Mesothelial cell of epicardium (in vitro differentiated cells): ENCODE measurements around the gene SNRPA1. TPM values are rescaled to one million over a fixed set of nuclear protein-coding genes. Genes with fewer than 3 reads are reported as not detected.

ENCODE experiments used
- DNase-seq, 2 experiments: peaks; one replicate each; pipeline ENCODE4 v3.0.0; 2021; ENCODE audit warnings: low spot score in 2 of 2; ENCODE audit not compliant: unreplicated experiment in 2 of 2
- H3K27ac Mint-ChIP-seq: 2 replicates; pipeline ENCODE4 v1.8.0; 2021; ENCODE audit warnings: mixed read lengths
- H3K27me3 Mint-ChIP-seq: 2 replicates; pipeline ENCODE4 v1.8.0; 2021; ENCODE audit warnings: low read depth, mixed read lengths
- H3K36me3 Mint-ChIP-seq: 2 replicates; pipeline ENCODE4 v1.8.0; 2021; ENCODE audit warnings: mixed read lengths
- H3K4me1 Mint-ChIP-seq: 2 replicates; pipeline ENCODE4 v1.8.0; 2021; ENCODE audit warnings: mixed read lengths
- H3K4me3 Mint-ChIP-seq: 2 replicates; pipeline ENCODE4 v1.8.0; 2021; ENCODE audit warnings: mild to moderate bottlenecking, moderate library complexity, mixed read lengths
- H3K9me3 Mint-ChIP-seq: 2 replicates; pipeline ENCODE4 v1.8.0; 2021; ENCODE audit warnings: mixed read lengths
- total RNA-seq: library from RNA; stranded (reverse); gene quantifications from 3 replicates; pipeline ENCODE4 v1.2.1, GENCODE V29; 2021
- TF ChIP-seq, protein P1 (sequence below): fragments of 200-600 bp; sonication (generic); IDR thresholded peaks from one replicate; pipeline ENCODE4 v1.5.0; 2021; ENCODE audit warnings: antibody characterized with exemption; ENCODE audit not compliant: unreplicated experiment

The SNRPA1 gene
- total RNA-seq, 1 donor from 2014 or later, result 82.8 TPM

DNA sequence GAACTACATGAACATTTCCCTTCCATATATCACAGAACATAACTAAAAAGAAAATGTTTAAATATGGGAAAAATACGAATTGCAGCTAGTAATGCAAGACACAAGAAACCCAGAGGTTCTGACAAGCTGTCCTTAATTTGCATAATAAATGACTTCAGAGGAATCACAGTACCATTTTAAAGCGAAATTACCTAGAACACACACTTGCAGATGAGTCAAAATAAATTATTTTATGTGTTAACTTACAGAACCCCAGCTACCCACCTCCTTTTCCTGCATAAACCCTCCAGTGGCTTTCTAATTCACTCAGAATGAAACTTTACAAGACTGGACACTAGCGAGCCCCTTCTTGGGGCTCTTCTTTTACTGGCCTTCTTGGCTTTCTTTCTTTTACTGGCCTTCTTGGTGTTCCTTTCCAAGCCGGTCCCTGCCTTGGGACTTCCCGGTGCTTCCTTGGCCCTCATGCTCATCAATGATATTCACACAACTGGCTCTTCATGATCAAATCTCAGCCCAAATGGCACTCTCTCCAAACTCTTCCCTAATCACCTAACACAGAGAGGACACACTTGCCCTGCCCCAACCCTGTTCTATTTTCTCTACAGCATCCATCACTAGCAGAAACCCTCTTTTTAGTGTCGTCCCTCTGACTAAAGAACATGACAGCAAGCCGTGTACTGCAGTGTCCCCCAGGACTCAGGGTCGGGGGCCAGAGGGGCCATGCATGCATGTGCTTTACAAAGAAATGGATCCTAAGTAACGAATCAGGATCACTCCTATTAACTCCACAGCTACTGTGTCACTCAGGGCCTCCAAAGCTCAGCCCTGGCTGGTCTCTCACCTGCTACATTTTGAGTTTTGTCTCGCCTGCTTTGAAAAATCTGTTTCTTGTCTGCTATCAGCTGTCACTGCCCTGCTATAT, 48.0 kb downstream of the SNRPA1 start:
- H3K4me1 Mint-ChIP-seq, result peaks cover 67% of the 10 kb centered on the region
- no peak overlapping the region for H3K27ac Mint-ChIP-seq
- H3K9me3 Mint-ChIP-seq, result no peaks in the 10 kb centered on the region
- peaks cover 2% of the 10 kb centered on the region for H3K36me3 Mint-ChIP-seq
- DNase-seq, result no peak
- no peaks in the 10 kb centered on the region for H3K27me3 Mint-ChIP-seq
- TF ChIP-seq, protein P1, sequence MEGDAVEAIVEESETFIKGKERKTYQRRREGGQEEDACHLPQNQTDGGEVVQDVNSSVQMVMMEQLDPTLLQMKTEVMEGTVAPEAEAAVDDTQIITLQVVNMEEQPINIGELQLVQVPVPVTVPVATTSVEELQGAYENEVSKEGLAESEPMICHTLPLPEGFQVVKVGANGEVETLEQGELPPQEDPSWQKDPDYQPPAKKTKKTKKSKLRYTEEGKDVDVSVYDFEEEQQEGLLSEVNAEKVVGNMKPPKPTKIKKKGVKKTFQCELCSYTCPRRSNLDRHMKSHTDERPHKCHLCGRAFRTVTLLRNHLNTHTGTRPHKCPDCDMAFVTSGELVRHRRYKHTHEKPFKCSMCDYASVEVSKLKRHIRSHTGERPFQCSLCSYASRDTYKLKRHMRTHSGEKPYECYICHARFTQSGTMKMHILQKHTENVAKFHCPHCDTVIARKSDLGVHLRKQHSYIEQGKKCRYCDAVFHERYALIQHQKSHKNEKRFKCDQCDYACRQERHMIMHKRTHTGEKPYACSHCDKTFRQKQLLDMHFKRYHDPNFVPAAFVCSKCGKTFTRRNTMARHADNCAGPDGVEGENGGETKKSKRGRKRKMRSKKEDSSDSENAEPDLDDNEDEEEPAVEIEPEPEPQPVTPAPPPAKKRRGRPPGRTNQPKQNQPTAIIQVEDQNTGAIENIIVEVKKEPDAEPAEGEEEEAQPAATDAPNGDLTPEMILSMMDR, result no peak
- peak overlapping the region; percentile 2 for H3K4me3 Mint-ChIP-seq

DNA sequence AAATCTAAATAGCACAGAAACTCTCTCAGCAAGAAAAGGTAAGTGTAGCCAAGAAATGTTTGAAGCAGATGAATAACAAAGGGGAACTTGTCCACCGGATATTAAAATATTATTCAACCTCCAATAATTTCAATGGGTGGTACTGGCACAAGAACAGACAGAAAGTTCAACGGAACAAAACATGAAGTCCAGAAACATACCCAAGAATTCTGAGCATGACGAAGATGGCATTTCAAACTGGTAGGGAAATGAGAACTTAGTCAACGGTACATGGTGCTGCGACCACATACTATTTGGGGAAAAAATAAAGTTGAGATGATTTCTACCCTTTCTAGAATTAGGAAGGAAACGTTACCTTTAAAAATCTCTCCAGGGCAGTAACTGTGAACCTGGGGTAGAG, 48.7 kb downstream of the SNRPA1 start:
- Mint-ChIP-seq H3K9me3 (no peaks in the 10 kb centered on the region), H3K27me3 (no peaks in the 10 kb centered on the region), H3K27ac (peak overlapping the region; percentile 27), H3K4me1 (peaks cover 69% of the 10 kb centered on the region), H3K4me3 (no peak overlapping the region), H3K36me3 (peaks cover 4% of the 10 kb centered on the region)
- DNase-seq, result no peak
- TF ChIP-seq, protein P1, result no peak

DNA sequence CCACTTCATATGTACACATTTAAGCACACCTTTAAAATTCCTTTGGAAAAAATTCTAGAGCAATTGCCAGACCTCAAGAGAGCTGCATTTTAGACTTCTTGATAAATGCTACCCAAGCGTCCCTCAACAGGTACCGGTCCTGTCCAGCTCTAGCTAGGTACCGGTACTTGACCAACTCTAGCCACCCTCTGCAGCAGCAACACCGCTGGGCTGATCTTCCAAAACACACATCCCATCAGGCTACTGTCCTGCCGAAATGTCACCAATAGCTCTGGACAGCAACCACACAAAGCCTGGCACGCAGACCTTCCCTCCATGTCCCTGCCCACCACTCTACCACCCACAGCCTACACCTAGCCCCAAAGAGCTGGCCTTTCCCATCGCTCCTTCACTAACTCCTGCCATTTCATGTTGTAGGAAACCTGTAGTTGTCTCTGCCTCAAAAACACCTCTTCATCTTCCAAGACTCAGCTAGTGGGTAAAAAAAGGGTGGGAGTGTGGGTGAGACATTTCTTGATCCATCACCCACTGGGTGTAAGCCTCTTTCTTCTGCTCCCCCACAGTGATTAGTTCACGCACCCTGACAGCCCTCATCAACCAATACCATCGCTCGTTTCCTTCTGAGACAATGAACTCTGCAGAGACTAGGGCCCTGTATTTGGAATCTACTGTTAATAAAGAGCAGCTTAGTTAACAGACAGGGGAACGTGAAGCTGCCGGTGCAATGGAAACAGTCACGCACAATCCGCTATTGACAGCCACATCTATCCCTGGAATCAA, 50.0 kb downstream of the SNRPA1 start:
- no peaks in the 10 kb centered on the region for H3K27me3 Mint-ChIP-seq
- no peaks in the 10 kb centered on the region for H3K9me3 Mint-ChIP-seq
- DNase-seq, result no peak
- TF ChIP-seq, protein P1, result no peak
- peaks cover 4% of the 10 kb centered on the region for H3K36me3 Mint-ChIP-seq
- peaks cover 66% of the 10 kb centered on the region for H3K4me1 Mint-ChIP-seq
- no peak overlapping the region for H3K4me3 Mint-ChIP-seq
- peak overlapping the region; percentile 0 for H3K27ac Mint-ChIP-seq

DNA sequence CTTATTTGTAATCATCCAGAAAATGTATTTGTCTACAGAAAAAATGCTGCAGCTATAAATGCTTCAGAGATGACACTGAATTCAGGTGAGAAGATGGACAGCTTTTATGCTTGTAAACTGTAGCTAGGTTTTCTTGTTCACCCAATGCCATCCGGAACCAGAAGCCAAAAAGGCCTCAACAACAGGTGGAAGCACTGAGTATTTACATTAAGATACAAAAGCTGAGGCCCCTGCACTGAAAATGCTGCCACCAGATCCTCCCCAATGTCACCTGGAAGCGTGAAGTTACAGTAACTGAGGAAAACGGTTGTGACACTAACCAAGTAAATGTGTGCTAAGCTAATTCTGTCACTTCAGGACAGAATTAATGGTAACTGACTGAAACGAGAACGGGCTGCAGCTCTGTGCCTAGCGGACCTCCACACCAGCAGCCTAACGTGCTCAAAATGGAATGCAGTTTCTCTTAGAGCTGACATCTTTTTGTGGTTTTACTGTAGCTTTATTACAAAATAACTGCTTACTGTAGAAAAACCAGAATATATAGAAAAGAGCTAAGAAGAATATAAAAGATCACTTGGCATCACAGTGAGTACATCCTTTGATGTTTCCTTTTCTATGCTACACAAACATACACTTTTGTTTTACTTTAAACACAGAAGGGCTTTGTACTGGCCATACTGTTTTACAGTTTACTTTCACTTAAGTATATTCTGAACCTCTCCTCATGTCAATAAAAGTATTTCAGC, 50.8 kb downstream of the SNRPA1 start:
- Mint-ChIP-seq H3K36me3 (peaks cover 3% of the 10 kb centered on the region), H3K4me3 (no peak overlapping the region), H3K27ac (peak overlapping the region; percentile 0), H3K27me3 (no peaks in the 10 kb centered on the region), H3K9me3 (no peaks in the 10 kb centered on the region), H3K4me1 (peaks cover 68% of the 10 kb centered on the region)
- TF ChIP-seq, protein P1, result no peak
- DNase-seq, result no peak

DNA sequence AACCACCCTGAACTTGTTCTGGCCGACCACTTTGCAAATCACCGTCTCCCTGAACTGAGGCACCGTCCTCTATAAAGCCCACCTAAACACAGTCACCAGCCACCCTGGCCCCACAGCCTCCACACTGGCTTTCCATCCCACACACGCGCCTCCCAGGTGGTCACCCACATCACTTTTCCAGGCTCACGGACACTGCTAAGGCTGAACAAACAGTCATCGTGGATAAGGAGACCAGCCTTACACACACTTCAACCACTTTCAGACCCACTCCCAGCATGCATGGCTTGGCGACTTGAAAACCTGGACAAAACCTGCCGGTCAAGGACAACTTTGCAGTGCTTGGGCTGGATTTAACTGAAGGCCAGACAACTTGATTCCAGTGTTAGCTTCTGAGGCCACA, 51.6 kb downstream of the SNRPA1 start:
- H3K36me3 Mint-ChIP-seq, result peaks cover 2% of the 10 kb centered on the region
- no peaks in the 10 kb centered on the region for H3K9me3 Mint-ChIP-seq
- H3K27me3 Mint-ChIP-seq, result no peaks in the 10 kb centered on the region
- H3K4me3 Mint-ChIP-seq, result no peak overlapping the region
- peaks cover 67% of the 10 kb centered on the region for H3K4me1 Mint-ChIP-seq
- peak overlapping the region; percentile 7 for H3K27ac Mint-ChIP-seq
- TF ChIP-seq, protein P1, result no peak
- DNase-seq, result no peak
